Astrocyte (in vitro differentiated cells and primary cell): ENCODE measurements around the gene TTC31. TPM values are rescaled to one million over a fixed set of nuclear protein-coding genes. Genes with fewer than 3 reads are reported as not detected.

Experiments
- DNase-seq: peaks from one replicate; pipeline ENCODE4 v3.0.0-alpha.2; 2010; ENCODE audit warnings: low read depth
- FAIRE-seq: peaks from 2 replicates; lab custom pipeline; 2011; peaks lifted over from hg19 to GRCh38; lab: Jason Lieb, UNC
- H2AFZ ChIP-seq: 2 replicates; pipeline ENCODE4 v1.6.0; 2012; ENCODE audit warnings: low read depth, low read length, inconsistent platforms
- H3K27ac ChIP-seq: 2 replicates; pipeline ENCODE4 v1.5.1; 2011; ENCODE audit warnings: low read depth, low read length, inconsistent platforms
- H3K27me3 ChIP-seq: 2 replicates; pipeline ENCODE4 v1.6.0; 2011; ENCODE audit warnings: low read length, inconsistent platforms; ENCODE audit not compliant: insufficient read depth
- H3K36me3 ChIP-seq: 2 replicates; pipeline ENCODE4 v1.5.1; 2011; ENCODE audit warnings: low read length, inconsistent platforms; ENCODE audit not compliant: insufficient read depth
- H3K4me1 ChIP-seq: 2 replicates; pipeline ENCODE4 v1.5.1; 2011; ENCODE audit warnings: low read length, inconsistent platforms; ENCODE audit not compliant: insufficient read depth
- H3K4me2 ChIP-seq: 2 replicates; pipeline ENCODE4 v1.6.0; 2012; ENCODE audit warnings: low read length, inconsistent platforms
- H3K4me3 ChIP-seq: 2 replicates; pipeline ENCODE4 v1.5.1; 2011; ENCODE audit warnings: low read depth, mild to moderate bottlenecking, low read length, inconsistent platforms; ENCODE audit not compliant: insufficient read depth
- H3K79me2 ChIP-seq: 2 replicates; pipeline ENCODE4 v1.6.0; 2012; ENCODE audit warnings: mild to moderate bottlenecking, low read length, inconsistent platforms; ENCODE audit not compliant: insufficient read depth
- H3K9ac ChIP-seq: 2 replicates; pipeline ENCODE4 v1.6.0; 2012; ENCODE audit warnings: mild to moderate bottlenecking, low read length, inconsistent platforms
- H3K9me3 ChIP-seq: 2 replicates; pipeline ENCODE4 v1.5.1; 2012; ENCODE audit warnings: low read depth, mild to moderate bottlenecking, low read length, inconsistent platforms; ENCODE audit not compliant: insufficient read depth
- H4K20me1 ChIP-seq: 2 replicates; pipeline ENCODE4 v1.6.0; 2012; ENCODE audit warnings: low read length, inconsistent platforms; ENCODE audit not compliant: insufficient read depth
- H3K27ac Mint-ChIP-seq: one replicate; pipeline ENCODE4 v1.8.0; 2021; ENCODE audit warnings: mild to moderate bottlenecking, mixed read lengths; ENCODE audit not compliant: unreplicated experiment
- H3K27me3 Mint-ChIP-seq: one replicate; pipeline ENCODE4 v1.8.0; 2021; ENCODE audit warnings: low read depth, mixed read lengths; ENCODE audit not compliant: unreplicated experiment
- H3K36me3 Mint-ChIP-seq: one replicate; pipeline ENCODE4 v1.8.0; 2021; ENCODE audit warnings: low read depth, mixed read lengths; ENCODE audit not compliant: unreplicated experiment
- H3K4me1 Mint-ChIP-seq: one replicate; pipeline ENCODE4 v1.8.0; 2021; ENCODE audit warnings: low read depth, mixed read lengths; ENCODE audit not compliant: unreplicated experiment
- H3K4me3 Mint-ChIP-seq: one replicate; pipeline ENCODE4 v1.8.0; 2021; ENCODE audit warnings: mild to moderate bottlenecking, moderate library complexity, mixed read lengths; ENCODE audit not compliant: unreplicated experiment
- H3K9me3 Mint-ChIP-seq: one replicate; pipeline ENCODE4 v1.8.0; 2021; ENCODE audit warnings: mild to moderate bottlenecking, mixed read lengths; ENCODE audit not compliant: unreplicated experiment
- CTCF ChIP-seq: IDR thresholded peaks from 2 replicates; pipeline ENCODE4 v1.5.1; 2011; ENCODE audit warnings: low read depth, mild to moderate bottlenecking, inconsistent platforms, low read length, moderate library complexity; ENCODE audit not compliant: insufficient read depth
- EZH2 ChIP-seq: IDR thresholded peaks from 2 replicates; pipeline ENCODE4 v1.6.1; 2012; ENCODE audit warnings: mild to moderate bottlenecking, low read length, inconsistent platforms; ENCODE audit not compliant: insufficient read depth
- total RNA-seq: library from RNA; stranded (reverse); gene quantifications from 2 replicates; pipeline ENCODE4 v1.2.1, GENCODE V29; 2021

Gene TTC31
- total RNA-seq, 1 donor from 2014 or later: 12.0 TPM

GRCh38 chr2:74529357-74530238 is 46.7 kb downstream of the TTC31 start, which contains the start of the genes AUP1 and HTRA2:
TSS of gene AUP1 (minus strand) at chr2:74529706. CDS start at chr2:74529629, 77 bp downstream.
TSS of gene HTRA2 (plus strand) at chr2:74529933. CDS start at chr2:74530007, 74 bp downstream.
- FAIRE-seq: no peak

GRCh38 chr2:74530239-74531187 is 47.6 kb downstream of the TTC31 start:
- peak overlapping the region; percentile 57 for H3K27ac ChIP-seq

More at GRCh38 chr2:74529357-74530238, 46.7 kb downstream of the TTC31 start, which contains the start of the genes AUP1 and HTRA2:
- H3K27me3 Mint-ChIP-seq: no peaks in the 10 kb centered on the region
- H3K4me3 Mint-ChIP-seq: peak within 1 kb of the TSS; percentile 96
- Histone ChIP-seq H3K9ac (peak within 1 kb of the TSS; percentile 93), H3K79me2 (peaks cover 41% of the 10 kb centered on the region), H4K20me1 (peaks cover 44% of the 10 kb centered on the region), H3K9me3 (no peaks in the 10 kb centered on the region), H3K4me3 (peak within 1 kb of the TSS; percentile 94), H3K4me2 (peak within 1 kb of the TSS; percentile 98), H3K27ac (peak within 1 kb of the TSS; percentile 82), H2AFZ (peak within 1 kb of the TSS; percentile 86), H3K4me1 (peaks cover 19% of the 10 kb centered on the region), H3K27me3 (no peaks in the 10 kb centered on the region), H3K36me3 (peaks cover 30% of the 10 kb centered on the region)
- peaks cover 17% of the 10 kb centered on the region for H3K36me3 Mint-ChIP-seq
- no peaks in the 10 kb centered on the region for H3K9me3 Mint-ChIP-seq
- peak within 1 kb of the TSS; percentile 88 for H3K27ac Mint-ChIP-seq
- DNase-seq: peak; percentile 98
- peaks cover 11% of the 10 kb centered on the region for H3K4me1 Mint-ChIP-seq
- TF ChIP-seq CTCF: no peak
- no peak for TF ChIP-seq EZH2

More at GRCh38 chr2:74530239-74531187, 47.6 kb downstream of the TTC31 start:
- Histone ChIP-seq H3K9ac (peak overlapping the region; percentile 93), H3K4me1 (peaks cover 19% of the 10 kb centered on the region), H2AFZ (peak overlapping the region; percentile 86), H4K20me1 (peaks cover 44% of the 10 kb centered on the region), H3K4me3 (peak overlapping the region; percentile 94), H3K27me3 (no peaks in the 10 kb centered on the region), H3K36me3 (peaks cover 30% of the 10 kb centered on the region), H3K79me2 (peaks cover 41% of the 10 kb centered on the region), H3K4me2 (peak overlapping the region; percentile 98), H3K9me3 (no peaks in the 10 kb centered on the region)
- H3K36me3 Mint-ChIP-seq: peaks cover 19% of the 10 kb centered on the region
- no peaks in the 10 kb centered on the region for H3K27me3 Mint-ChIP-seq
- DNase-seq (peak; percentile 30), FAIRE-seq (no peak)
- peak overlapping the region; percentile 96 for H3K4me3 Mint-ChIP-seq
- H3K4me1 Mint-ChIP-seq: peaks cover 11% of the 10 kb centered on the region
- H3K9me3 Mint-ChIP-seq: no peaks in the 10 kb centered on the region
- H3K27ac Mint-ChIP-seq: peak overlapping the region; percentile 58
- TF ChIP-seq EZH2 (no peak), CTCF (no peak)
